Retinal pigment epithelial cell (primary cell): Measurements from ENCODE around the gene NFE2L2.
A peak's percentile ranks its signal among the peaks of the same experiment; 100 is the strongest.

Experiments
- DNase-seq: peaks from one replicate; pipeline ENCODE4 v3.0.0-alpha.2; 2010; ENCODE audit warnings: low read depth
- H3K4me3 ChIP-seq: 2 replicates; pipeline ENCODE4 v1.5.1; 2011; ENCODE audit warnings: mild to moderate bottlenecking, low read length, control low read depth, moderate library complexity
- TF ChIP-seq, protein P1 (sequence below): conservative IDR thresholded peaks from 2 replicates; pipeline ENCODE4 v1.5.1; 2011; ENCODE audit warnings: low read depth, low read length, control low read depth, inconsistent platforms

NFE2L2 gene

GRCh38 chr2:177302552-177302951 is 38.0 kb upstream of the NFE2L2 start:
- no peak for DNase-seq
- TF ChIP-seq, protein P1, sequence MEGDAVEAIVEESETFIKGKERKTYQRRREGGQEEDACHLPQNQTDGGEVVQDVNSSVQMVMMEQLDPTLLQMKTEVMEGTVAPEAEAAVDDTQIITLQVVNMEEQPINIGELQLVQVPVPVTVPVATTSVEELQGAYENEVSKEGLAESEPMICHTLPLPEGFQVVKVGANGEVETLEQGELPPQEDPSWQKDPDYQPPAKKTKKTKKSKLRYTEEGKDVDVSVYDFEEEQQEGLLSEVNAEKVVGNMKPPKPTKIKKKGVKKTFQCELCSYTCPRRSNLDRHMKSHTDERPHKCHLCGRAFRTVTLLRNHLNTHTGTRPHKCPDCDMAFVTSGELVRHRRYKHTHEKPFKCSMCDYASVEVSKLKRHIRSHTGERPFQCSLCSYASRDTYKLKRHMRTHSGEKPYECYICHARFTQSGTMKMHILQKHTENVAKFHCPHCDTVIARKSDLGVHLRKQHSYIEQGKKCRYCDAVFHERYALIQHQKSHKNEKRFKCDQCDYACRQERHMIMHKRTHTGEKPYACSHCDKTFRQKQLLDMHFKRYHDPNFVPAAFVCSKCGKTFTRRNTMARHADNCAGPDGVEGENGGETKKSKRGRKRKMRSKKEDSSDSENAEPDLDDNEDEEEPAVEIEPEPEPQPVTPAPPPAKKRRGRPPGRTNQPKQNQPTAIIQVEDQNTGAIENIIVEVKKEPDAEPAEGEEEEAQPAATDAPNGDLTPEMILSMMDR: no peak
- no peak overlapping the region for H3K4me3 ChIP-seq

DNA sequence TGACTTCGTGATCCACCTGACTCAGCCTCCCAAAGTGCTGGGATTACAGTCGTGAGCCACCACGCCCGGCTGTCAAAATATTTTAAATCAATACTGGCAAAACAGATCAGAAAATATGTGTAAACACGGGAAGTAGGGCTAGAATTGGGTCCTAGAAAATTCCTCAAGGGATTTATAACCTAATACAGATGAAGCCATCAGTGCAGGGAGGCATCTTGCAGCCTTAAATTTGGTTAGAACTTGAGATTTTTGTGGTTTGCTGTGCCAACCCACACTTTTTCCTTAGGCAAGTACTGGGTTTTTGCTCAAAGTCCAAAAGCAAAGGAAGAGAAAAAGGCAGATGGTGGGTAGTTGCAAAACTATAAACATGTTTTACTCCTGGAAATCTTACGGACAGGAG is 33.7 kb upstream of the NFE2L2 start:
- TF ChIP-seq, protein P1: no peak
- DNase-seq: peak; percentile 44
- H3K4me3 ChIP-seq: no peak overlapping the region

- TF ChIP-seq, protein P1: peak; percentile 23
- DNase-seq: no peak
- H3K4me3 ChIP-seq: no peak overlapping the region
Observed at GRCh38 chr2:177296040-177296439, 31.5 kb upstream of the NFE2L2 start.

DNA sequence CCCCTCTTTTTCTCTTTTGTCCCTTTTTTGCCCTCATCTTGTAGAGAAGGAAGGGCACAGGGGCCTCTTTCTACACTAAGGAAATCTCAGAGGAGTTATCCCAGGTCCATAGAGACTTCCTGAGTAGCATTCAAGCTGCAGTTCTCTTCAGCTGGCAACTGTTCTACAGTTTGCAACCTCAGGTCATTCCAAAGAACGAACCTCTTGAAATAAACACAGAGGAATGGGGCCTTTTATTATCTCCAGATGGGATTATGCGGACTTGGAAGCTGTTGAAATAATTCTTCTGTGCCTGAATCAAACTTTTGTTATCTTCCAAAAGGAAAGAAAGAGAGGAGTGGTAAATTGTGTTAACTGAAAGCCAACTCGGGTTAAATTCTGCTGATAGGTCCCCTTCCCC is 31.0 kb upstream of the NFE2L2 start:
- no peak overlapping the region for H3K4me3 ChIP-seq

DNA sequence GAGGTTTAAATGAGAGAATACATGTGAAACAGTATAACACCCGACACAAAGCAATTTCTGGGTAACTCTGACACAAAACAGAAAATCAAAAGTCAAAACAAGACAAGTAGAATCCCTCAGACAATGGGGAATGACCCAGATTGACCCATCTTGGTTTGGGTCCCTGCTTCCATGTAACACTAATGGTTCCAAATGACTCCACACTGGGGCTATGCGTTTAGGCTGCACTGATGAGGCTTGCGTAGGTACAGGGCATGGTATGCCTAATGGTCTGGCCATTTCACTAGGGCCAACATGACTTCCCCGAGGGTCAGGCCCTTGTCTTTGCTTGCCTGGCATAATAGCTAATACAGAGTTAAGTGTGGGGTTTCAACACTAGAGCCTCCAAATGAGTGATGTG is 27.2 kb upstream of the NFE2L2 start:
- TF ChIP-seq, protein P1: no peak
- H3K4me3 ChIP-seq: no peak overlapping the region
- DNase-seq: no peak

More for the DNA sequence above, 31.0 kb upstream of the NFE2L2 start:
- TF ChIP-seq, protein P1: no peak
- DNase-seq: no peak

- no peak for DNase-seq
Observed at GRCh38 chr2:177289824-177290628, 25.5 kb upstream of the NFE2L2 start.

More at GRCh38 chr2:177289824-177290628, 25.5 kb upstream of the NFE2L2 start:
- TF ChIP-seq, protein P1: no peak
- H3K4me3 ChIP-seq: no peak overlapping the region
